ENCODE measurements around the gene TSFM.

- TF ChIP-seq, protein P1, sequence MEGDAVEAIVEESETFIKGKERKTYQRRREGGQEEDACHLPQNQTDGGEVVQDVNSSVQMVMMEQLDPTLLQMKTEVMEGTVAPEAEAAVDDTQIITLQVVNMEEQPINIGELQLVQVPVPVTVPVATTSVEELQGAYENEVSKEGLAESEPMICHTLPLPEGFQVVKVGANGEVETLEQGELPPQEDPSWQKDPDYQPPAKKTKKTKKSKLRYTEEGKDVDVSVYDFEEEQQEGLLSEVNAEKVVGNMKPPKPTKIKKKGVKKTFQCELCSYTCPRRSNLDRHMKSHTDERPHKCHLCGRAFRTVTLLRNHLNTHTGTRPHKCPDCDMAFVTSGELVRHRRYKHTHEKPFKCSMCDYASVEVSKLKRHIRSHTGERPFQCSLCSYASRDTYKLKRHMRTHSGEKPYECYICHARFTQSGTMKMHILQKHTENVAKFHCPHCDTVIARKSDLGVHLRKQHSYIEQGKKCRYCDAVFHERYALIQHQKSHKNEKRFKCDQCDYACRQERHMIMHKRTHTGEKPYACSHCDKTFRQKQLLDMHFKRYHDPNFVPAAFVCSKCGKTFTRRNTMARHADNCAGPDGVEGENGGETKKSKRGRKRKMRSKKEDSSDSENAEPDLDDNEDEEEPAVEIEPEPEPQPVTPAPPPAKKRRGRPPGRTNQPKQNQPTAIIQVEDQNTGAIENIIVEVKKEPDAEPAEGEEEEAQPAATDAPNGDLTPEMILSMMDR (IDR thresholded peaks at IDR 0.05 in 4 of 5, conservative IDR thresholded peaks at IDR 0.05 in 1 of 5) = no peak
- no peak for TF ChIP-seq POLR2A (IDR thresholded peaks at IDR 0.05)
Observed at GRCh38 chr12:57753756-57754337, 28.7 kb upstream of the TSFM start.
